K562 (cell line): ENCODE results near the gene EFCAB8. TPM values are rescaled to one million over a fixed set of nuclear protein-coding genes. Genes with fewer than 3 reads are reported as not detected.

Experiments used
- ATAC-seq: fragments of 200-7000 bp; cut with Tn5 transposase; 3 replicates; pipeline ENCODE4 v1.9.1; 2020; ENCODE audit warnings: moderate library complexity
- BruUV-seq: library from RNA; stranded (reverse); fragments of 400-500 nt; replicated peaks from 2 replicates; lab custom pipeline; 2021; lab: Mats Ljungman, UMichigan
- CTCF ChIA-PET: fragments of 300-600 bp; formaldehyde crosslinking; extraction: SDS; loops from one replicate; lab custom pipeline; 2021; ENCODE audit warnings: low intra/inter-chr PET ratio; lab: Yijun Ruan, JAX
- POLR2A ChIA-PET: fragments of 300-600, 350-650 bp; sonication (Branson Sonifier 250); formaldehyde crosslinking; extraction: SDS; loops from one replicate; lab custom pipeline; 2021; ENCODE audit warnings: antibody characterized with exemption, inconsistent platforms; lab: Yijun Ruan, JAX
- DNase-seq, 4 experiments: peaks; one replicate each; pipeline versions ENCODE4 v3.0.0 to v3.0.0-alpha.2; 2011 to 2018; ENCODE audit warnings: low spot score in 3 of 4, mixed read lengths in 3 of 4; ENCODE audit errors: extremely low read depth in 1 of 4
- FAIRE-seq: peaks from 2 replicates; lab custom pipeline; 2011; peaks lifted over from hg19 to GRCh38; lab: Jason Lieb, UNC
- H2AFZ ChIP-seq: 2 replicates; pipeline ENCODE4 v1.6.0; 2011; ENCODE audit warnings: low read depth, low read length, control low read depth, inconsistent platforms
- H3K27ac ChIP-seq: fragments of 200-600 bp; 3 replicates; pipeline ENCODE4 v1.8.0; 2011; ENCODE audit warnings: low read depth, mild to moderate bottlenecking, control low read depth, inconsistent platforms, low read length, moderate library complexity, mixed read lengths; ENCODE audit errors: extremely low read depth
- H3K27me3 ChIP-seq, 2 experiments: fragments of 300-600 bp in 1 of 2; 2 replicates in 1 of 2; 3 replicates in 1 of 2; pipeline versions ENCODE4 v1.6.0 to v1.8.0; 2011; ENCODE audit warnings: inconsistent platforms in 2 of 2, low read length in 2 of 2, mild to moderate bottlenecking in 1 of 2, mixed read lengths in 1 of 2, moderate library complexity in 1 of 2; ENCODE audit not compliant: control insufficient read depth in 2 of 2, insufficient read depth in 2 of 2
- H3K36me3 ChIP-seq: fragments of 300-600 bp; 3 replicates; pipeline ENCODE4 v1.8.0; 2011; ENCODE audit warnings: mild to moderate bottlenecking, low read length, inconsistent platforms; ENCODE audit not compliant: control insufficient read depth, insufficient read depth
- H3K4me1 ChIP-seq, 2 experiments: fragments of 200-600 bp in 1 of 2; replicated peaks in 1 of 2; 2 replicates in 1 of 2; 3 replicates in 1 of 2; pipeline versions ENCODE4 v1.5.1 to v1.8.0; 2011; ENCODE audit warnings: inconsistent platforms in 2 of 2, low read length in 2 of 2, mild to moderate bottlenecking in 1 of 2, mixed read lengths in 1 of 2, moderate library complexity in 1 of 2; ENCODE audit not compliant: control insufficient read depth in 2 of 2, insufficient read depth in 2 of 2
- H3K4me2 ChIP-seq: 2 replicates; pipeline ENCODE4 v1.6.1; 2011; ENCODE audit warnings: low read length, control low read depth, inconsistent platforms, mixed read lengths; ENCODE audit not compliant: insufficient read depth
- H3K4me3 ChIP-seq: fragments of 200-600 bp; sonication (generic), shearing (Covaris generic); 2 replicates; pipeline ENCODE4 v1.5.1; 2016; ENCODE audit warnings: control low read depth, inconsistent platforms
- H3K79me2 ChIP-seq: fragments of 200-600 bp; 3 replicates; pipeline ENCODE4 v1.8.0; 2011; ENCODE audit warnings: low read length, inconsistent platforms; ENCODE audit not compliant: control insufficient read depth, insufficient read depth
- H3K9ac ChIP-seq, 2 experiments: 2 replicates each; pipeline versions ENCODE4 v1.6.0 to v1.6.1; 2011; ENCODE audit warnings: low read depth in 2 of 2, low read length in 2 of 2, control low read depth in 1 of 2, inconsistent platforms in 1 of 2, mild to moderate bottlenecking in 1 of 2, mixed read lengths in 1 of 2; ENCODE audit not compliant: insufficient read depth in 1 of 2
- H3K9me1 ChIP-seq: one replicate; pipeline ENCODE4 v1.6.0; 2011; ENCODE audit warnings: inconsistent platforms, mild to moderate bottlenecking, low read length, moderate library complexity; ENCODE audit not compliant: control insufficient read depth, insufficient read depth
- H3K9me3 ChIP-seq: replicated peaks from 2 replicates; pipeline ENCODE4 v1.5.1; 2011; ENCODE audit warnings: low read depth, low read length, inconsistent platforms; ENCODE audit not compliant: control insufficient read depth, insufficient read depth
- H4K20me1 ChIP-seq: replicated peaks from 2 replicates; pipeline ENCODE4 v1.6.1; 2011; ENCODE audit warnings: low read length, inconsistent platforms, mixed read lengths; ENCODE audit not compliant: control insufficient read depth, insufficient read depth
- ATF1 ChIP-seq, 2 experiments: fragments of 450-650 bp in 1 of 2; IDR thresholded peaks; 2 replicates each; pipeline ENCODE4 v1.6.1; 2016; ENCODE audit warnings: missing compliant biosample characterization in 1 of 2, missing genetic modification characterization in 1 of 2
- COPS2 ChIP-seq: fragments of 450-650 bp; conservative IDR thresholded peaks from 2 replicates; pipeline ENCODE4 v1.6.1; 2016; ENCODE audit warnings: mild to moderate bottlenecking, moderate library complexity
- CSDE1 ChIP-seq, 2 experiments: fragments of 450-650 bp; IDR thresholded peaks; 2 replicates each; pipeline ENCODE4 v1.6.1; 2016; ENCODE audit warnings: mild to moderate bottlenecking in 1 of 2
- FOXA1 ChIP-seq: fragments of 450-650 bp; IDR thresholded peaks from 2 replicates; pipeline ENCODE4 v1.6.1; 2016; ENCODE audit warnings: mild to moderate bottlenecking, borderline replicate concordance
- HMBOX1 ChIP-seq: sonication (generic); IDR thresholded peaks from 2 replicates; pipeline ENCODE4 v1.6.1; 2016
- KAT7 ChIP-seq: sonication (generic); formaldehyde crosslinking; IDR thresholded peaks from 2 replicates; pipeline ENCODE4 v1.8.0; 2022; ENCODE audit warnings: missing genetic modification reagents, mild to moderate bottlenecking, borderline replicate concordance
- PATZ1 ChIP-seq: fragments of 250-450 bp; sonication (Bioruptor Pico); IDR thresholded peaks from 2 replicates; pipeline ENCODE4 v1.5.0; 2020; ENCODE audit warnings: mild to moderate bottlenecking, borderline replicate concordance
- PHB2 ChIP-seq: fragments of 450-650 bp; IDR thresholded peaks from 2 replicates; pipeline ENCODE4 v1.6.1; 2017; ENCODE audit warnings: low read depth
- SAP30 ChIP-seq: fragments of 200-600 bp; sonication (generic); IDR thresholded peaks from 2 replicates; pipeline ENCODE4 v1.6.1; 2012; ENCODE audit warnings: borderline replicate concordance, low read depth, mild to moderate bottlenecking, moderate library complexity, low read length, control low read depth, inconsistent platforms; ENCODE audit not compliant: insufficient read depth, poor library complexity, severe bottlenecking
- YY1 ChIP-seq, 3 experiments: IDR thresholded peaks; 2 replicates each; pipeline ENCODE4 v1.6.1; 2011; ENCODE audit warnings: low read length in 2 of 3, mild to moderate bottlenecking in 2 of 3, moderate library complexity in 2 of 3, borderline replicate concordance in 1 of 3, control low read depth in 1 of 3, low read depth in 1 of 3; ENCODE audit not compliant: insufficient read depth in 3 of 3, insufficient replicate concordance in 2 of 3, control insufficient read depth in 1 of 3, insufficient read length in 1 of 3; ENCODE audit errors: extremely low read depth in 1 of 3
- ZNF316 ChIP-seq: fragments of 450-650 bp; IDR thresholded peaks from 2 replicates; pipeline ENCODE4 v1.6.1; 2016
- ZNF347 ChIP-seq: fragments of 450-650 bp; formaldehyde crosslinking; IDR thresholded peaks from 2 replicates; pipeline ENCODE4 v1.4.0; 2020; ENCODE audit warnings: low read depth, mild to moderate bottlenecking, moderate library complexity
- WGBS: fragments of 100-300 bp; shearing (Covaris generic); methylation state at CpG from one replicate; pipeline ENCODE4 v1.1.6; 2016; ENCODE audit warnings: low coverage, mixed read lengths; ENCODE audit not compliant: insufficient coverage; ENCODE audit errors: missing lambda C conversion rate; 5-methylcytosine and 5-hydroxymethylcytosine counted together
- in situ Hi-C: fragments of 300-500 bp; cut with MboI; formaldehyde crosslinking; loops from 4 replicates; pipeline ENCODE4 v1.15.0; 2018; ENCODE audit warnings: inconsistent platforms, mixed read lengths
- intact Hi-C: fragments of 100-400 bp; cut with micrococcal nuclease; formaldehyde crosslinking; loops from 2 replicates; pipeline ENCODE4 v1.14.2; 2022
- polyA plus RNA-seq, 8 experiments: library from polyadenylated mRNA; depleted of rRNA in 4 of 8; stranded (reverse) in 5 of 8; unstranded in 3 of 8; fragments of >200 nt; fragmentation: Nextera tagmentation in 2 of 8; fragmentation: Illumina TruSeq in 1 of 8; extraction: Ambion mirVana in 2 of 8; extraction: Trizol in 1 of 8; gene quantifications; 2 replicates each; pipeline versions ENCODE4 v1.2.1 to v1.2.3, GENCODE V29; 2011 to 2014; ENCODE audit warnings: inconsistent platforms in 1 of 8, missing spikeins in 1 of 8
- total RNA-seq, 7 experiments: library from RNA; depleted of rRNA in 6 of 7; stranded (reverse); fragments of >200 nt in 6 of 7; fragmentation: Illumina TruSeq in 2 of 7; extraction: Trizol in 2 of 7; gene quantifications; 2 replicates each; pipeline versions ENCODE4 v1.2.1 to v1.2.3, GENCODE V29; 2011 to 2021; ENCODE audit warnings: low replicate concordance in 1 of 7
- TF ChIP-seq, protein P1 (sequence below): fragments of 450-650 bp; IDR thresholded peaks from 2 replicates; pipeline ENCODE4 v1.6.1; 2016; ENCODE audit warnings: low read depth, mild to moderate bottlenecking, moderate library complexity
- TF ChIP-seq, protein P2 (sequence below): fragments of 450-650 bp; IDR thresholded peaks from 2 replicates; pipeline ENCODE4 v1.6.1; 2017; ENCODE audit warnings: antibody characterized with exemption, mild to moderate bottlenecking

EFCAB8 gene
- total and polyA plus RNA-seq, 9 of the 15 experiments (the other 6 are each of a cell fraction or from before 2014, with no cell fraction given) = 0.03 to 0.18 (median 0.11) TPM; not detected in 6

DNA sequence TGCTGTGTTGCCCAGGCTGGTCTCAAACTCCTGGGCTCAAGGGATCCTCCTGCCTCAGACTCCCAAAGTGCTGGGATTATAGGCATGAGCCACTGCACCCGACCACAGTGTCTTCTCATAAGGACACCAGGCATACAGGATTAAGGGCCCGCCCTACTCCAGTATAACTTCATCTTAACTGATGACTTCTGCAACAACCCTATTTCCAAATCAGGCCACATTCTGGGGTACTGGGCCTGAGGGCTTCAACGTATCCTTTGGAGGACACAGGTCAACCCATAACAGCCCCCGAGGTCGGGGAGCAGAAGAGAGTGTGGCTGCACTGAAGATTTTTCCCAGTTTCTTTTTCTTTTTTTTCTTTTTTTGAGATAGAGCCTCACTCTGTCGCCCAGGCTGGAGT is 105.9 kb downstream of the EFCAB8 start:
- no peaks in the 10 kb centered on the region for H3K9me1 ChIP-seq
- DNase-seq = no peak
- no TSS peak for BruUV-seq
- 2% methylated on average over 6 of the region's 6 CpGs for WGBS
- CTCF ChIA-PET = no interaction called here
- no peak for FAIRE-seq
- no peaks in the 10 kb centered on the region for H3K79me2 ChIP-seq
- H2AFZ ChIP-seq = no peak overlapping the region
- no peak overlapping the region for H3K27ac ChIP-seq
- H4K20me1 ChIP-seq = peaks cover 4% of the 10 kb centered on the region; the same call in 1 of the 2 replicates
- in situ Hi-C loops = no loop called here
- H3K4me1 ChIP-seq = peaks cover 0 to 7% of the 10 kb centered on the region in 2 experiments; a peak in 2 of 5 replicates
- TF ChIP-seq YY1 (IDR thresholded peaks at IDR 0.05; ENCODE audit: borderline replicate concordance in 1 of 3, control insufficient read depth in 1 of 3, extremely low read depth in 1 of 3, insufficient read depth in 3 of 3, insufficient read length in 1 of 3, insufficient replicate concordance in 2 of 3, low read depth in 1 of 3, low read length in 2 of 3) (no peak), FOXA1 (no peak), ZNF347 (CRISPR knock-in tag) (no peak), COPS2 (no peak), KAT7 (CRISPR knock-in tag) (no peak), SAP30 (no peak), ATF1 (CRISPR knock-in tag; IDR thresholded peaks at IDR 0.05) (no peak), ATF1 (tag; IDR thresholded peaks at IDR 0.05) (no peak), HMBOX1 (no peak), ZNF316 (no peak), PHB2 (no peak), PATZ1 (CRISPR knock-in tag) (no peak), CSDE1 (IDR thresholded peaks at IDR 0.05) (no peak)
- TF ChIP-seq, protein P1, sequence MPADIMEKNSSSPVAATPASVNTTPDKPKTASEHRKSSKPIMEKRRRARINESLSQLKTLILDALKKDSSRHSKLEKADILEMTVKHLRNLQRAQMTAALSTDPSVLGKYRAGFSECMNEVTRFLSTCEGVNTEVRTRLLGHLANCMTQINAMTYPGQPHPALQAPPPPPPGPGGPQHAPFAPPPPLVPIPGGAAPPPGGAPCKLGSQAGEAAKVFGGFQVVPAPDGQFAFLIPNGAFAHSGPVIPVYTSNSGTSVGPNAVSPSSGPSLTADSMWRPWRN = no peak
- TF ChIP-seq, protein P2, sequence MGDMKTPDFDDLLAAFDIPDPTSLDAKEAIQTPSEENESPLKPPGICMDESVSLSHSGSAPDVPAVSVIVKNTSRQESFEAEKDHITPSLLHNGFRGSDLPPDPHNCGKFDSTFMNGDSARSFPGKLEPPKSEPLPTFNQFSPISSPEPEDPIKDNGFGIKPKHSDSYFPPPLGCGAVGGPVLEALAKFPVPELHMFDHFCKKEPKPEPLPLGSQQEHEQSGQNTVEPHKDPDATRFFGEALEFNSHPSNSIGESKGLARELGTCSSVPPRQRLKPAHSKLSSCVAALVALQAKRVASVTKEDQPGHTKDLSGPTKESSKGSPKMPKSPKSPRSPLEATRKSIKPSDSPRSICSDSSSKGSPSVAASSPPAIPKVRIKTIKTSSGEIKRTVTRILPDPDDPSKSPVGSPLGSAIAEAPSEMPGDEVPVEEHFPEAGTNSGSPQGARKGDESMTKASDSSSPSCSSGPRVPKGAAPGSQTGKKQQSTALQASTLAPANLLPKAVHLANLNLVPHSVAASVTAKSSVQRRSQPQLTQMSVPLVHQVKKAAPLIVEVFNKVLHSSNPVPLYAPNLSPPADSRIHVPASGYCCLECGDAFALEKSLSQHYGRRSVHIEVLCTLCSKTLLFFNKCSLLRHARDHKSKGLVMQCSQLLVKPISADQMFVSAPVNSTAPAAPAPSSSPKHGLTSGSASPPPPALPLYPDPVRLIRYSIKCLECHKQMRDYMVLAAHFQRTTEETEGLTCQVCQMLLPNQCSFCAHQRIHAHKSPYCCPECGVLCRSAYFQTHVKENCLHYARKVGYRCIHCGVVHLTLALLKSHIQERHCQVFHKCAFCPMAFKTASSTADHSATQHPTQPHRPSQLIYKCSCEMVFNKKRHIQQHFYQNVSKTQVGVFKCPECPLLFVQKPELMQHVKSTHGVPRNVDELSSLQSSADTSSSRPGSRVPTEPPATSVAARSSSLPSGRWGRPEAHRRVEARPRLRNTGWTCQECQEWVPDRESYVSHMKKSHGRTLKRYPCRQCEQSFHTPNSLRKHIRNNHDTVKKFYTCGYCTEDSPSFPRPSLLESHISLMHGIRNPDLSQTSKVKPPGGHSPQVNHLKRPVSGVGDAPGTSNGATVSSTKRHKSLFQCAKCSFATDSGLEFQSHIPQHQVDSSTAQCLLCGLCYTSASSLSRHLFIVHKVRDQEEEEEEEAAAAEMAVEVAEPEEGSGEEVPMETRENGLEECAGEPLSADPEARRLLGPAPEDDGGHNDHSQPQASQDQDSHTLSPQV = no peak
- TF ChIP-seq, all 486 proteins: peak for 0
- intact Hi-C loops = no loop called here
- POLR2A ChIA-PET = no interaction called here
- H3K36me3 ChIP-seq = no peaks in the 10 kb centered on the region
- H3K4me3 ChIP-seq = no peak overlapping the region
- H3K9me3 ChIP-seq = no peaks in the 10 kb centered on the region
- H3K9ac ChIP-seq = no peak overlapping the region
- H3K4me2 ChIP-seq = no peak overlapping the region
- no peak for ATAC-seq
- H3K27me3 ChIP-seq = peaks cover 36 to 78% of the 10 kb centered on the region in 2 experiments
